ENCODE results near the gene TMA7. TPM values are rescaled to one million over a fixed set of nuclear protein-coding genes. Genes with fewer than 3 reads are reported as not detected.
"Not testable (repeated sequence)": the region's sequence is repeated elsewhere in the genome, so short reads cannot be mapped to it uniquely, and the experiment has no call there.

TMA7 gene
- total RNA-seq, 1 donor from 2014 or later: 268 TPM

GRCh38 chr3:48398701-48399386 is 41.2 kb upstream of the TMA7 start:
- no peaks in the 10 kb centered on the region for H3K9me3 Mint-ChIP-seq

DNA sequence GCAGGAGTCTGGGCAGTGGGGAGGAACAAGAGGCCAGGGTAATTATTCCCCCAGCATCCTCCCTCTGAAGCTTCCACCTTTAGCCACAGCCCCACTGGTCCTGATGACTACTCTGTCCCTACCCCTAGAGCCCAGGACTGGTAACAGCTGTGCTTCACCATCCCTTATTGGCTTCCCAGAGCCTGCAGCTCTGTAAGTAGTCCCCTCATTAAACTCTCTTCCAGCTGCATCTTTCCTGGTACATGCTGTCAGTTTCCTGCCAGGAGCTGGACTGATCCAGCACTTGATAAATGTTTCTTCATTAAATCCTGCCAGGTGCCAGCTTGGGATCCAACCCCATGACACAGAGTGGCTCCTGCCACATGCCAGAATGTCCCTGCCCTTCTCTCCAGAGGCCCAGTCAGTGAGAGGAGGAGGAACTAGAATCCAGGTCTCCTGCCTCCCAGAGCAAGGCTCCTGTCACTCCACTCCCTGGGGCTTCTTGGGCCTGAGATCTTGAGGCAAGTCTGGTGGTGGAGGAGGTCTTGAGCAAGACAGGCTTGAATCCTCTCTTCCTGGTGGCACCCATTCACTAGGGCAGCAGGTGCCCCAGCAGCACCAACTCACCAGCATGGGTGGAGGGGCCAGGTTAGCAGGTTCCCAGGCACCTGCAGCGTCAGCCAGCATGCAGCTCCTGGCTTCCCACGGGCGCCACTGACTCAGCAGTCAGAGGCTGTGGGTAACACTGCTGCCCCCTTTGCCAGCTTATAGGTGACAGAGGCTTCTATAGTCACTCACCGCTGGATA is 40.5 kb upstream of the TMA7 start:
- DNase-seq (ENCODE audit: extremely low spot score, unreplicated experiment): peak; percentile 44
- H3K27me3 Mint-ChIP-seq: peaks cover 4% of the 10 kb centered on the region

More at GRCh38 chr3:48398701-48399386, 41.2 kb upstream of the TMA7 start:
- Mint-ChIP-seq H3K27ac (peak overlapping the region; percentile 75), H3K4me1 (ENCODE audit: unreplicated experiment) (peaks cover 5% of the 10 kb centered on the region), H3K27me3 (peaks cover 4% of the 10 kb centered on the region), H3K4me3 (no peak overlapping the region), H3K36me3 (no peaks in the 10 kb centered on the region)
- TF ChIP-seq, protein P1, sequence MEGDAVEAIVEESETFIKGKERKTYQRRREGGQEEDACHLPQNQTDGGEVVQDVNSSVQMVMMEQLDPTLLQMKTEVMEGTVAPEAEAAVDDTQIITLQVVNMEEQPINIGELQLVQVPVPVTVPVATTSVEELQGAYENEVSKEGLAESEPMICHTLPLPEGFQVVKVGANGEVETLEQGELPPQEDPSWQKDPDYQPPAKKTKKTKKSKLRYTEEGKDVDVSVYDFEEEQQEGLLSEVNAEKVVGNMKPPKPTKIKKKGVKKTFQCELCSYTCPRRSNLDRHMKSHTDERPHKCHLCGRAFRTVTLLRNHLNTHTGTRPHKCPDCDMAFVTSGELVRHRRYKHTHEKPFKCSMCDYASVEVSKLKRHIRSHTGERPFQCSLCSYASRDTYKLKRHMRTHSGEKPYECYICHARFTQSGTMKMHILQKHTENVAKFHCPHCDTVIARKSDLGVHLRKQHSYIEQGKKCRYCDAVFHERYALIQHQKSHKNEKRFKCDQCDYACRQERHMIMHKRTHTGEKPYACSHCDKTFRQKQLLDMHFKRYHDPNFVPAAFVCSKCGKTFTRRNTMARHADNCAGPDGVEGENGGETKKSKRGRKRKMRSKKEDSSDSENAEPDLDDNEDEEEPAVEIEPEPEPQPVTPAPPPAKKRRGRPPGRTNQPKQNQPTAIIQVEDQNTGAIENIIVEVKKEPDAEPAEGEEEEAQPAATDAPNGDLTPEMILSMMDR (conservative IDR thresholded peaks at IDR 0.05): no peak
- DNase-seq (ENCODE audit: extremely low spot score, unreplicated experiment): no peak

DNA sequence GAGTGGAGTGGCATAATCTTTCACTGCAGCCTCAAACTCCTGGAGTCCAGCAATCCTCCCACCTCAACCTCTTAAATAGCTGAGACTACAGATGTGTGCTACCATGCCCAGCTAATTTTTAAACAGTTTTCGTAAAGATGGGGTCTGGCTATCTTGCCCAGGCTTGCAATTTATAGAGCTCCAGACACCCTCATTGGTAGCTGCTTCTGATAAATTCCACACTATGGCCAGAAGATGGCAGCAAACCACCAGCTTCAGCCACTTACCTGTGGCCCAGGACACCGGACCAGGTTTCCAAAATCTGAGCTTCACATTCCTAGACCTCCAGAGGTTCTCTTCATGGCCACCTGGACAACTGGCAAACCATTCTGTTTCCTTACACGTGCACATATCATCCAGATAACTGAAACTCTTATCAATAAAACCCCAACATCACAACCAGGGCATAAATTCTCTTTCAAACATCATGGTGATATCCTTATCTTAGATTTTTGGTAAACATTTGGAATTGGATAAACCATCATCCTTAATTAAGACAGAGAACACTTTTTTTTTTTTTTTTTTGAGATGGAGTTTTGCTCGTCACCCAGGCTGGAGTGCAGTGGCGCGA is 39.1 kb upstream of the TMA7 start:
- H3K36me3 Mint-ChIP-seq: no peaks in the 10 kb centered on the region
- H3K27ac Mint-ChIP-seq: peak overlapping the region; percentile 84
- peaks cover 5% of the 10 kb centered on the region for H3K4me1 Mint-ChIP-seq (ENCODE audit: unreplicated experiment)
- H3K27me3 Mint-ChIP-seq: peaks cover under 1% of the 10 kb centered on the region
- no peak overlapping the region for H3K4me3 Mint-ChIP-seq
- TF ChIP-seq, protein P1 (conservative IDR thresholded peaks at IDR 0.05): peak; percentile 90
- peak; percentile 56 for DNase-seq (ENCODE audit: extremely low spot score, unreplicated experiment)
- H3K9me3 Mint-ChIP-seq: no peaks in the 10 kb centered on the region

More for the DNA sequence above, 40.5 kb upstream of the TMA7 start:
- Mint-ChIP-seq H3K9me3 (no peaks in the 10 kb centered on the region), H3K4me3 (no peak overlapping the region), H3K4me1 (ENCODE audit: unreplicated experiment) (peaks cover 5% of the 10 kb centered on the region), H3K36me3 (no peaks in the 10 kb centered on the region), H3K27ac (peak overlapping the region; percentile 75)
- TF ChIP-seq, protein P1 (conservative IDR thresholded peaks at IDR 0.05): no peak

GRCh38 chr3:48401434-48401901 is 38.6 kb upstream of the TMA7 start:
- DNase-seq (ENCODE audit: extremely low spot score, unreplicated experiment); H3K4me3 Mint-ChIP-seq; H3K36me3 Mint-ChIP-seq; H3K27ac Mint-ChIP-seq; H3K9me3 Mint-ChIP-seq; H3K27me3 Mint-ChIP-seq; H3K4me1 Mint-ChIP-seq (ENCODE audit: unreplicated experiment): not testable (repeated sequence)

DNA sequence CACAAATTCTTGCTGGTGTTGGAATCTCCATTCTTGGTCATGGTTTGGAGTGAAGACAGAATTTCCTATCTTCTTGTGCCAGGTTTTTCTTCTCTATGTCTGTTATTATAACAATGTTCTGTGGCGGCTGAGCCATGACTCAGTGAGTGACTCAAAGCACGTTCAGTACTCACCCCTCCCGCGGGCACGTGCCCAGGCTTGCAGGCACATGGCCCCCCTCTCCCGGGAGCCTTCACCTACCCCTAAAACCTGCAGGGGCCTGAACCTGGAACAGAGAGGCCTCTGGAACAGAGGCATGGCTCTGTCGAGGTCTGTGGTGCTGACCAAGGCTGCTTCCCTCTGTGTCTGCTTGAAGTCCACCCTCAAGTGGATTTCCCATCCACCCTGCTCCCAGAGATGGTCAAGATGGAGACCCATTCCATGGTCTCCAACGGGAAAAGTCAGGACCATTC is 37.8 kb upstream of the TMA7 start:
- DNase-seq (ENCODE audit: extremely low spot score, unreplicated experiment): peak; percentile 56
- Mint-ChIP-seq H3K36me3 (peaks cover 7% of the 10 kb centered on the region), H3K4me1 (ENCODE audit: unreplicated experiment) (peaks cover 5% of the 10 kb centered on the region), H3K4me3 (no peak overlapping the region), H3K27me3 (no peaks in the 10 kb centered on the region), H3K9me3 (no peaks in the 10 kb centered on the region), H3K27ac (peak overlapping the region; percentile 78)
- TF ChIP-seq, protein P1 (conservative IDR thresholded peaks at IDR 0.05): no peak

Data from type B pancreatic cell (in vitro differentiated cells).